ENCODE data around the gene SEMA7A.
A peak's percentile ranks its signal among the peaks of the same experiment; 100 is the strongest.

The SEMA7A gene

DNA sequence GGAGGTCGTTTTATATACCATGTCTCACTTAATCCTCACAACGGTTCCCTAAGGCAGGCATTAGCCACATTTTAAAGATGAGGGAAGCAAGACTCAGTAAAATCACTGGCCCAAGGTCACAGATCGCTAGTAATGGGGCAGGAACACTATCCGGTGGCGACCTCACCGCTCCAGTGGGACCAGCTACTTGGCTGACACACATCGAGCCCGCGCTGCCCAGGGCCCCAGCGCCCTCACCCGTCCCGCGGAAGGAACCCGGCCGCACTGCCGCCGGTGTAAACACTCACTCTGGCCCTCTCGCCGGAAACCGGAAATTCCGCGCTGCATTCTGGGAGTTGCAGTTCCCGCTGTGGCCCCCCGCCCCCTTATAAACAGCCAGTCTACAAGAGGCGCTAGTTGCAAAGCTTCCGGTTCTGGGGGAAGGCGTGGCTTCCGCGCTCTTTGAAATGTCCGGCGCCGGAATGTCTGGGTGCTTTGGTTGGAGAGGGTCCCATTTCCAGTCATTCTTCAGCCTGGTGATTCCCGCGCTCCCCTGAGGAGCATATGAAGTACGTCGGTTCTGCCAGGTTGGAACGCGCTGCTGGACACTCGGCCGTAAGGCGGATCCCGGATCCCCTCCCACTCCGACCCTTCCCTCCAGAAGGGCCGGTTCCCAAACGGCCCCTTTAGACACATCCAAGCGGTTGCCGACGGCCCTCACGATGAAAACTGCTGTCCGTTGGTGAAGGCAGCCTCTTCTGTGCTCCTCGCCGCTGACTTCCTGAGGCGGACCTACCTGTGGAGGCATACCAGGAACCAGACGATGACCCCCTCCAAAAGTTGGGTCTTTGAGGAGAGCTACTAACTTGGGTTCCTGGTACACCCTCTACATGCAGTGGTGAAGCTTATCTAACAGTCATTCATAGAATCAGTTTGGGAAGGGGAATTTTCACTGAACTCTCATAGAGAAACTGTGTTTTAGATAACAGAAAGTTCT is 27.4 kb upstream of the SEMA7A start, which contains the start of gene UBL7:
TSS of gene UBL7 (minus strand) at position 290 of the 976 bp plus-strand sequence. CDS start 2,293 bp downstream, outside the sequence.
- TF ChIP-seq, protein P1, sequence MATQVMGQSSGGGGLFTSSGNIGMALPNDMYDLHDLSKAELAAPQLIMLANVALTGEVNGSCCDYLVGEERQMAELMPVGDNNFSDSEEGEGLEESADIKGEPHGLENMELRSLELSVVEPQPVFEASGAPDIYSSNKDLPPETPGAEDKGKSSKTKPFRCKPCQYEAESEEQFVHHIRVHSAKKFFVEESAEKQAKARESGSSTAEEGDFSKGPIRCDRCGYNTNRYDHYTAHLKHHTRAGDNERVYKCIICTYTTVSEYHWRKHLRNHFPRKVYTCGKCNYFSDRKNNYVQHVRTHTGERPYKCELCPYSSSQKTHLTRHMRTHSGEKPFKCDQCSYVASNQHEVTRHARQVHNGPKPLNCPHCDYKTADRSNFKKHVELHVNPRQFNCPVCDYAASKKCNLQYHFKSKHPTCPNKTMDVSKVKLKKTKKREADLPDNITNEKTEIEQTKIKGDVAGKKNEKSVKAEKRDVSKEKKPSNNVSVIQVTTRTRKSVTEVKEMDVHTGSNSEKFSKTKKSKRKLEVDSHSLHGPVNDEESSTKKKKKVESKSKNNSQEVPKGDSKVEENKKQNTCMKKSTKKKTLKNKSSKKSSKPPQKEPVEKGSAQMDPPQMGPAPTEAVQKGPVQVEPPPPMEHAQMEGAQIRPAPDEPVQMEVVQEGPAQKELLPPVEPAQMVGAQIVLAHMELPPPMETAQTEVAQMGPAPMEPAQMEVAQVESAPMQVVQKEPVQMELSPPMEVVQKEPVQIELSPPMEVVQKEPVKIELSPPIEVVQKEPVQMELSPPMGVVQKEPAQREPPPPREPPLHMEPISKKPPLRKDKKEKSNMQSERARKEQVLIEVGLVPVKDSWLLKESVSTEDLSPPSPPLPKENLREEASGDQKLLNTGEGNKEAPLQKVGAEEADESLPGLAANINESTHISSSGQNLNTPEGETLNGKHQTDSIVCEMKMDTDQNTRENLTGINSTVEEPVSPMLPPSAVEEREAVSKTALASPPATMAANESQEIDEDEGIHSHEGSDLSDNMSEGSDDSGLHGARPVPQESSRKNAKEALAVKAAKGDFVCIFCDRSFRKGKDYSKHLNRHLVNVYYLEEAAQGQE (IDR thresholded peaks at IDR 0.05; ENCODE audit: insufficient read depth in 1 of 2, low read depth in 2 of 2, low read length in 2 of 2) = peak in 1 of 2 experiments; percentile 59; a peak in 1 of 4 replicates
- peak; percentile 89 for TF ChIP-seq POLR2AphosphoS5 (IDR thresholded peaks at IDR 0.05; ENCODE audit: low read depth, low read length)
- TF ChIP-seq SIN3A (IDR thresholded peaks at IDR 0.05; ENCODE audit: borderline replicate concordance, insufficient read depth, low read length) = no peak
- TF ChIP-seq FOXP2 (optimal IDR thresholded peaks at IDR 0.05; ENCODE audit: borderline replicate concordance, extremely low read depth, extremely low read length, insufficient read depth) = peak; percentile 99
- peak; percentile 92 for TF ChIP-seq TAF1 (IDR thresholded peaks at IDR 0.05; ENCODE audit: borderline replicate concordance, insufficient read depth, low read length)

DNA sequence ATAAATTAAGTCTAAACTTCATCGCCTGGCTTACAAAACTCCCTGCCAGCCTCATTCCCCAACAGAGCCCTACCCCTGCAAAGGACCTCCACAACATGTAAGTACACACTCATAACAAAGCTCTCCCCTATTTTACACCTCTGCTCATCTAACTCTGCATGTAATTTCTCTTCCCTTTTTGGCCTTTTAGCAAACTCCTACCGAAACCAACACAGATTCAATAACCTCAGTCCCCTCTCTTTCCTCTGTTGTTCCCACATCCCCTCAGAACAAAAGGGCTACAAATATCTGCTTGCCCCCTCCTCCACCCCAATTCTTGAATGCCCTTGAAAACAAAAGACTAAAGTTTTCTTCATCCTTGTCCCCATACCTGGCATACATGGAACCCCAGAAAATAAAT is 26.5 kb upstream of the SEMA7A start:
- TF ChIP-seq FOXP2 (optimal IDR thresholded peaks at IDR 0.05; ENCODE audit: borderline replicate concordance, extremely low read depth, extremely low read length, insufficient read depth) = no peak
- no peak for TF ChIP-seq TAF1 (IDR thresholded peaks at IDR 0.05; ENCODE audit: borderline replicate concordance, insufficient read depth, low read length)
- TF ChIP-seq POLR2AphosphoS5 (IDR thresholded peaks at IDR 0.05; ENCODE audit: low read depth, low read length) = no peak
- no peak for TF ChIP-seq SIN3A (IDR thresholded peaks at IDR 0.05; ENCODE audit: borderline replicate concordance, insufficient read depth, low read length)
- TF ChIP-seq, protein P1 (IDR thresholded peaks at IDR 0.05; ENCODE audit: insufficient read depth in 1 of 2, low read depth in 2 of 2, low read length in 2 of 2) = no peak

DNA sequence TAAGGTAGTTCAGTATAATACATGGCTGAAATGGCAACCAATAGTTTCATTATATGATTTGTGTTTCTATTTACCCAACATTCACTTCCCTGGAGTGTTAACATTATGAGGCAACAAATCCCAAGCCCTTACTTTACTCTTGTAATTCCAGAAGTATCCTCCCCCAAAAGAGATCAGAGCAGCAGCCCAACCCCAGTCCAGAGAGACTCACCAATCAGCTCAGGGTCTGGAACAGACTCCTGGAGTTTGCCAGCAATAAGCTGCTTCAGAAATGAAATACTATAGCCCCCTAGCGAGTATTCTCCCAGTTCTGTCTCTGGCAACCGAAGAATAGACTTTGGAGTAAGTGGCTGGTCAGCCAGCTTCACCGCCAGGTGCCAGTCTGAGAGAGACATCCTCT is 24.7 kb upstream of the SEMA7A start:
- TF ChIP-seq POLR2AphosphoS5 (IDR thresholded peaks at IDR 0.05; ENCODE audit: low read depth, low read length) (no peak), TAF1 (IDR thresholded peaks at IDR 0.05; ENCODE audit: borderline replicate concordance, insufficient read depth, low read length) (no peak)

DNA sequence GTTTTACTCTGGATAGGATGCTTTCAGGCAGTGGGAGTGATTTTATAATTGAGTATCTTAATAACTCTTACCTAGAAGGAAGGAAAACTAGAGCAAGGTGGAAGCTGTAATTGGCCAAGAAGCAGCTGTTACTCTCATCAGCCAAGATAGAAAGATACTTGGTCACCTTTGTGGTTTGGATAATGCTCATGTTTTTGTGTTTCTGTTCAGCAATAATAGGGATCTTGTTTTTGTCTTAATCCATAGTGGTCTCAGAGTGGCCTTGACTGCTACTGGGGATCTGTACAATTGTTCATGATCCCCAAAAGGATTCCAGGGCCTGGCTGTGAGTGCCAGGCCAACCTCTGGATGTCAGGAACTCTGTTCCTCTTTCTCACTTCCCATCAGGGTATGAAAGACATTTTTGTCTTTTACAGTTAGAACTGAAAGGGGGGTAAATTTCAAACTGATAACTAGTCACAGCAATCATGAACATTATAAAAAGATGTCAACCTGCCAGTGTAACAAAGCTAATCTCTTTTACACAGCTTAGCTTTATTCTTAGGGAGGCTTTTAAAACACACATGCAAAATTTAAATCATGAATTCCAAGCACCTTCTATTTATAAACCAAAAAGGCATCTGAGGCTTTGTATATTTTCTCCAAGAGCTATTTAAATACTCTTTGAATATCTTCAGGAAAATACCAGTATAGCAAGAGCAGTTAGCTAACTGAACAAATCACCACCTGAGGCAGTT is 21.2 kb upstream of the SEMA7A start:
- no peak for TF ChIP-seq TAF1 (IDR thresholded peaks at IDR 0.05; ENCODE audit: borderline replicate concordance, insufficient read depth, low read length)
- no peak for TF ChIP-seq POLR2AphosphoS5 (IDR thresholded peaks at IDR 0.05; ENCODE audit: low read depth, low read length)
- TF ChIP-seq SIN3A (IDR thresholded peaks at IDR 0.05; ENCODE audit: borderline replicate concordance, insufficient read depth, low read length) = no peak
- no peak for TF ChIP-seq FOXP2 (optimal IDR thresholded peaks at IDR 0.05; ENCODE audit: borderline replicate concordance, extremely low read depth, extremely low read length, insufficient read depth)
- TF ChIP-seq, protein P1 (IDR thresholded peaks at IDR 0.05; ENCODE audit: insufficient read depth in 1 of 2, low read depth in 2 of 2, low read length in 2 of 2) = no peak

DNA sequence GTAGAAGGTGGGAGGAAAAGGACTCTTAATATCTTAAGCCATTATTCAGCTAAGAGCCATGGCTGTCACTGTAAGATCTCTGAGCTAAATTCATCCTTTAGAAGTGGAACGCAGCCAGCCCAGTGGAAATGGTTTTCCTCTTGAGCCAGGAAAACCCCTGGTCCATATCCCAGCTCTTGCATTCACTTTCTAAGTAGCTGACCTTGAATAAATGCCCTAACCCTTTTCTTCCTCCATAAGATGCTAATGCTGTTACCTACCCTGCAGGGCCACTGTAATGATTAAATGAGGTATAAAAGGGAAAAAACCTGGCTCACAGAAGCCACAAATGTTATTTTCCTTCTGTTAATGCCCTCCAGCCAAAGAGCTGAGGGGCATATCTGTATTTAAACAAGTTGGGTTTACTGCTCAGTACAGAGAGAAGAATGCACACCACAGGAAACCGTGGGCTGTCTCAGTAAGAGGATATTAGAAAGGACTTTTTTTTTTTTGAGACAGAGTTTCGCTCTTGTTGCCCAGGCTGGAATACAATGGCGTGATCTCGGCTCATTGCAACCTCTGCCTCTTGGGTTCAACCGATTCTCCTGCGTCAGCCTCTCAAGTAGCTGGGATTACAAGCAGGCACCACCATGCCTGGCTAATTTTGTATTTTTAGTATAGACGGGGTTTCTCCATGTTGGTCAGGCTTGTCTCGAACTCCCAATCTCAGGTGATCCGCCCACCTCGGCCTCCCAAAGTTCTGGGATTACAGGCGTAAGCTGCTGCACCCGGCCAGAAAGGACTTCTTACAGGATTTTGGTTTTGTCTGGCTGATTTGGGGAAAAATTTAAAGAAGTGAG is 20.4 kb upstream of the SEMA7A start:
- TF ChIP-seq POLR2AphosphoS5 (IDR thresholded peaks at IDR 0.05; ENCODE audit: low read depth, low read length) (no peak), SIN3A (IDR thresholded peaks at IDR 0.05; ENCODE audit: borderline replicate concordance, insufficient read depth, low read length) (no peak), TAF1 (IDR thresholded peaks at IDR 0.05; ENCODE audit: borderline replicate concordance, insufficient read depth, low read length) (no peak), FOXP2 (optimal IDR thresholded peaks at IDR 0.05; ENCODE audit: borderline replicate concordance, extremely low read depth, extremely low read length, insufficient read depth) (no peak)
- TF ChIP-seq, protein P1 (IDR thresholded peaks at IDR 0.05; ENCODE audit: insufficient read depth in 1 of 2, low read depth in 2 of 2, low read length in 2 of 2) = no peak
